PC-9 (cell line): ENCODE data around the gene SNX32.

Experiments
- EZH2 ChIP-seq: fragments of 200-600 bp; sonication (generic); IDR thresholded peaks from 2 replicates; pipeline ENCODE4 v1.8.0; 2017; ENCODE audit warnings: antibody characterized with exemption, low read depth
- TF ChIP-seq, protein P1 (sequence below): fragments of 200-600 bp; sonication (generic); conservative IDR thresholded peaks from 2 replicates; pipeline ENCODE4 v1.6.1; 2017; ENCODE audit warnings: mixed run types, antibody characterized with exemption, mild to moderate bottlenecking, moderate library complexity

DNA sequence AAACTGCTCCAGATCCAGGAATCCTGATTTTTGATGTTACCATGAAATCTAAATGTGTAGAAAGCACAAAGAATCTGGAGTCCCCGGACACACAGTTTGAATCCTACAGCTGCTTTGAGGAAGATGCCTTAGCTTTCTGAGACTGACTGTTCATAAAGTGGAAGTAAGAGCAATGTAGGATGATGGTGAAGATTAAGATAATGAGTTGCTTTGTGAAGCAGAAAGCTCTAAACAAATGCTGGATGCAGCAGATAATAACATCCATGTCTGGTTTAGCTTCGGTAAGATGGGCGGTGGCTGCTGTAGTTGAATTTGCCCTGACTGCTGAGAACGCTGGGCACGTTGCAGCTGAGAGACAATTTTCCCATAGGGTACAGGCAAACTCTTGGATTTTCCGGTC lies 26.8 kb upstream of the SNX32 start:
- TF ChIP-seq EZH2, result no peak
- TF ChIP-seq, protein P1, sequence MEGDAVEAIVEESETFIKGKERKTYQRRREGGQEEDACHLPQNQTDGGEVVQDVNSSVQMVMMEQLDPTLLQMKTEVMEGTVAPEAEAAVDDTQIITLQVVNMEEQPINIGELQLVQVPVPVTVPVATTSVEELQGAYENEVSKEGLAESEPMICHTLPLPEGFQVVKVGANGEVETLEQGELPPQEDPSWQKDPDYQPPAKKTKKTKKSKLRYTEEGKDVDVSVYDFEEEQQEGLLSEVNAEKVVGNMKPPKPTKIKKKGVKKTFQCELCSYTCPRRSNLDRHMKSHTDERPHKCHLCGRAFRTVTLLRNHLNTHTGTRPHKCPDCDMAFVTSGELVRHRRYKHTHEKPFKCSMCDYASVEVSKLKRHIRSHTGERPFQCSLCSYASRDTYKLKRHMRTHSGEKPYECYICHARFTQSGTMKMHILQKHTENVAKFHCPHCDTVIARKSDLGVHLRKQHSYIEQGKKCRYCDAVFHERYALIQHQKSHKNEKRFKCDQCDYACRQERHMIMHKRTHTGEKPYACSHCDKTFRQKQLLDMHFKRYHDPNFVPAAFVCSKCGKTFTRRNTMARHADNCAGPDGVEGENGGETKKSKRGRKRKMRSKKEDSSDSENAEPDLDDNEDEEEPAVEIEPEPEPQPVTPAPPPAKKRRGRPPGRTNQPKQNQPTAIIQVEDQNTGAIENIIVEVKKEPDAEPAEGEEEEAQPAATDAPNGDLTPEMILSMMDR, result no peak
